C4-2B (cell line): Measurements from ENCODE around the gene STAB2.

ENCODE experiments used
- ZFX ChIP-seq: fragments of 450-650 bp; IDR thresholded peaks from 2 replicates; pipeline ENCODE4 v1.6.1; 2017
- TF ChIP-seq, protein P1 (sequence below): fragments of 450-650 bp; conservative IDR thresholded peaks from 2 replicates; pipeline ENCODE4 v1.5.1; 2017; ENCODE audit warnings: mild to moderate bottlenecking

DNA sequence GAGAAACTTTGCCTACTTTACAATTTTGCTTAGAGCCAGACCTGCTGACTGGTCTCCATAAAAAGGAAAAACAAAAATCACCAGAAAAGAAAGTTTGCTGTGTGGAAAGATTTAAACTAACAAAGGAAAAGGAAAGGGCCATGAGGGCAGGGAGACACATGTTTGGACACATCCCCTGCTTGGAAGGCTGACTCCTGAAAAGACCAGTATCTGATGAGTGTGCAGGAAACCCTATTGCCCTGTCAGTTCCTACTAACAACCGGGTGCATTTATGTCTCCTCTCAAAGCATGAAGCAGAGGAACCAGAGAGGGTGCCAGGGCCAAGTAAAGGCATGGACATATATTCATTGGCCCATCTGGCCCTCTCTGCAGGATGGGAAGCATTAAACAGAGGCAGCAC, 7.0 kb upstream of the STAB2 start:
- TF ChIP-seq, protein P1, sequence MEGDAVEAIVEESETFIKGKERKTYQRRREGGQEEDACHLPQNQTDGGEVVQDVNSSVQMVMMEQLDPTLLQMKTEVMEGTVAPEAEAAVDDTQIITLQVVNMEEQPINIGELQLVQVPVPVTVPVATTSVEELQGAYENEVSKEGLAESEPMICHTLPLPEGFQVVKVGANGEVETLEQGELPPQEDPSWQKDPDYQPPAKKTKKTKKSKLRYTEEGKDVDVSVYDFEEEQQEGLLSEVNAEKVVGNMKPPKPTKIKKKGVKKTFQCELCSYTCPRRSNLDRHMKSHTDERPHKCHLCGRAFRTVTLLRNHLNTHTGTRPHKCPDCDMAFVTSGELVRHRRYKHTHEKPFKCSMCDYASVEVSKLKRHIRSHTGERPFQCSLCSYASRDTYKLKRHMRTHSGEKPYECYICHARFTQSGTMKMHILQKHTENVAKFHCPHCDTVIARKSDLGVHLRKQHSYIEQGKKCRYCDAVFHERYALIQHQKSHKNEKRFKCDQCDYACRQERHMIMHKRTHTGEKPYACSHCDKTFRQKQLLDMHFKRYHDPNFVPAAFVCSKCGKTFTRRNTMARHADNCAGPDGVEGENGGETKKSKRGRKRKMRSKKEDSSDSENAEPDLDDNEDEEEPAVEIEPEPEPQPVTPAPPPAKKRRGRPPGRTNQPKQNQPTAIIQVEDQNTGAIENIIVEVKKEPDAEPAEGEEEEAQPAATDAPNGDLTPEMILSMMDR: no peak
- TF ChIP-seq ZFX: no peak
